ENCODE measurements around the gene PDXP. TPM values are rescaled to one million over a fixed set of nuclear protein-coding genes. Genes with fewer than 3 reads are reported as not detected.
A peak's percentile ranks its signal among the peaks of the same experiment; 100 is the strongest.

Gene PDXP
- total and polyA plus RNA-seq, 2 of the 13 experiments (the other 11 are each of a cell fraction or from before 2014, with no cell fraction given), result 58.2 to 70.6 TPM

DNA sequence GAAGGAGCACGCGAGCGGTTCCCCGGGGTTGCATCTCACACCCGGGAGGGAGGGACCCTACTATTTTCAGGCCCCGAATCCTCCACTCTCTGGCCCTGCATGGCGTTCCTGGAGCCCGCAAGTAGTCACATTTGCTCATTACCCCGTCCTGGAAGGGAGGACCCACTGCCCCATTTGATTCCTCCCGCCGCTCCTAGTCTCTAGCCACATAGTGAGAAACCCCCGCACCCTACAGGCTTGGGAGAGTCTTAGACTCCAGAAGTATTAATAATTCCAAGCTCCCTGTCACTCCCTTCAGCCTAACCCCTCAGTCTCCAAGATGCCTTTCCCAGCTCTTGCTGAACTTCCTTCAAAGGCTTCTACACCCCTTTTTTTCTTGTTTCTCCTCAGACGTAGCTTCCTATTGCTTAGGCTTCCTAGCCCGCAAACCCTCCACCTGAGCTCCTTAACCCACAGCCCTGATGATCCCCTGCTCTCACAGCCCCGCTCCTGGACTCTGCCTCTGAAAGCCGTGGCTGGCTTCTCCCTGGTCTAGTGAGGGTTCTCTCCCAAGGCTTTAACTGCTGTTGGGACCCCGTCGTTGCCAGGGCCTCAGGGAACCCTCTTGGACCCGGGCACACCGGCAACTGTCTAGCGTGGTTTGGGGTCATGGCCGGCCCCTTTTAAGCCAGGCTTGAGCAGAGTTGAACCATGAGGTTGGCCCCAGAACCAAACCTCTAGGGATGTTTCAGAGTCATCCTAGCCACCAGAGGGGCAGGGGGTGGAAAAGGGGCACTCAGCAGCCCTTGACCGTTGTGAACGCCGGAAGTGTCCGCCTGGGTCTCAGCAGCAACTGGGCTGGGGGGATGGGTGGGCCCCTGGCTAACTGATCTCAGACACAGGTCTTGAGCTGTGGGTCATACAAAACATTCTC is 49.0 kb upstream of the PDXP start (continued):
- TF ChIP-seq, protein P1, sequence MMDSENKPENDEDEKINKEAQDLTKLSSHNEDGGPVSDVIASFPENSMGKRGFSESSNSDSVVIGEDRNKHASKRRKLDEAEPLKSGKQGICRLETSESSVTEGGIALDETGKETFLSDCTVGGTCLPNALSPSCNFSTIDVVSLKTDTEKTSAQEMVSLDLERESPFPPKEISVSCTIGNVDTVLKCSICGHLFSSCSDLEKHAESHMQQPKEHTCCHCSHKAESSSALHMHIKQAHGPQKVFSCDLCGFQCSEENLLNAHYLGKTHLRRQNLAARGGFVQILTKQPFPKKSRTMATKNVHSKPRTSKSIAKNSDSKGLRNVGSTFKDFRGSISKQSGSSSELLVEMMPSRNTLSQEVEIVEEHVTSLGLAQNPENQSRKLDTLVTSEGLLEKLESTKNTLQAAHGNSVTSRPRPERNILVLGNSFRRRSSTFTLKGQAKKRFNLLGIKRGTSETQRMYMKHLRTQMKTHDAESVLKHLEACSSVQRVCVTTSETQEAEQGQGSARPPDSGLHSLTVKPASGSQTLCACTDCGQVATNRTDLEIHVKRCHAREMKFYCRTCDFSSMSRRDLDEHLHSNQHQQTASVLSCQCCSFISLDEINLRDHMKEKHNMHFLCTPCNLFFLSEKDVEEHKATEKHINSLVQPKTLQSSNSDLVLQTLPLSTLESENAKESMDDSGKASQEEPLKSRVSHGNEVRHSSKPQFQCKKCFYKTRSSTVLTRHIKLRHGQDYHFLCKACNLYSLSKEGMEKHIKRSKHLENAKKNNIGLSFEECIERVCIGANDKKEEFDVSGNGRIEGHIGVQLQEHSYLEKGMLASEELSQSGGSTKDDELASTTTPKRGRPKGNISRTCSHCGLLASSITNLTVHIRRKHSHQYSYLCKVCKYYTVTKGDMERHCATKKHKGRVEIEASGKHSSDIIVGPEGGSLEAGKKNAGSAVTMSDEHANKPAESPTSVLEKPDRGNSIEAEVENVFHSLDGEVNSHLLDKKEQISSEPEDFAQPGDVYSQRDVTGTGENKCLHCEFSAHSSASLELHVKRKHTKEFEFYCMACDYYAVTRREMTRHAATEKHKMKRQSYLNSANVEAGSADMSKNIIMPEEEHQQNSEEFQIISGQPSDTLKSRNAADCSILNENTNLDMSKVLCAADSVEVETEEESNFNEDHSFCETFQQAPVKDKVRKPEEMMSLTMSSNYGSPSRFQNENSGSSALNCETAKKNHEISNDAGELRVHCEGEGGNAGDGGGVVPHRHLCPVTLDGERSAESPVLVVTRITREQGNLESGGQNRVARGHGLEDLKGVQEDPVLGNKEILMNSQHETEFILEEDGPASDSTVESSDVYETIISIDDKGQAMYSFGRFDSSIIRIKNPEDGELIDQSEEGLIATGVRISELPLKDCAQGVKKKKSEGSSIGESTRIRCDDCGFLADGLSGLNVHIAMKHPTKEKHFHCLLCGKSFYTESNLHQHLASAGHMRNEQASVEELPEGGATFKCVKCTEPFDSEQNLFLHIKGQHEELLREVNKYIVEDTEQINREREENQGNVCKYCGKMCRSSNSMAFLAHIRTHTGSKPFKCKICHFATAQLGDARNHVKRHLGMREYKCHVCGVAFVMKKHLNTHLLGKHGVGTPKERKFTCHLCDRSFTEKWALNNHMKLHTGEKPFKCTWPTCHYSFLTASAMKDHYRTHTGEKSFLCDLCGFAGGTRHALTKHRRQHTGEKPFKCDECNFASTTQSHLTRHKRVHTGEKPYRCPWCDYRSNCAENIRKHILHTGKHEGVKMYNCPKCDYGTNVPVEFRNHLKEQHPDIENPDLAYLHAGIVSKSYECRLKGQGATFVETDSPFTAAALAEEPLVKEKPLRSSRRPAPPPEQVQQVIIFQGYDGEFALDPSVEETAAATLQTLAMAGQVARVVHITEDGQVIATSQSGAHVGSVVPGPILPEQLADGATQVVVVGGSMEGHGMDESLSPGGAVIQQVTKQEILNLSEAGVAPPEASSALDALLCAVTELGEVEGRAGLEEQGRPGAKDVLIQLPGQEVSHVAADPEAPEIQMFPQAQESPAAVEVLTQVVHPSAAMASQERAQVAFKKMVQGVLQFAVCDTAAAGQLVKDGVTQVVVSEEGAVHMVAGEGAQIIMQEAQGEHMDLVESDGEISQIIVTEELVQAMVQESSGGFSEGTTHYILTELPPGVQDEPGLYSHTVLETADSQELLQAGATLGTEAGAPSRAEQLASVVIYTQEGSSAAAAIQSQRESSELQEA (CRISPR knock-in tag; IDR thresholded peaks at IDR 0.05; ENCODE audit: not compliant biosample characterization), result no peak
- no peak for TF ChIP-seq FOSL2 (CRISPR knock-in tag; IDR thresholded peaks at IDR 0.05)
- no peak for TF ChIP-seq NR3C1 (CRISPR knock-in tag; IDR thresholded peaks at IDR 0.05)
- TF ChIP-seq MAX (IDR thresholded peaks at IDR 0.05), result 0 out of 2 replicates have a peak, but pooled peaks have one; percentile 24
- no peak for TF ChIP-seq ZBTB26 (CRISPR knock-in tag; IDR thresholded peaks at IDR 0.05; ENCODE audit: borderline replicate concordance)
- TF ChIP-seq, protein P2, sequence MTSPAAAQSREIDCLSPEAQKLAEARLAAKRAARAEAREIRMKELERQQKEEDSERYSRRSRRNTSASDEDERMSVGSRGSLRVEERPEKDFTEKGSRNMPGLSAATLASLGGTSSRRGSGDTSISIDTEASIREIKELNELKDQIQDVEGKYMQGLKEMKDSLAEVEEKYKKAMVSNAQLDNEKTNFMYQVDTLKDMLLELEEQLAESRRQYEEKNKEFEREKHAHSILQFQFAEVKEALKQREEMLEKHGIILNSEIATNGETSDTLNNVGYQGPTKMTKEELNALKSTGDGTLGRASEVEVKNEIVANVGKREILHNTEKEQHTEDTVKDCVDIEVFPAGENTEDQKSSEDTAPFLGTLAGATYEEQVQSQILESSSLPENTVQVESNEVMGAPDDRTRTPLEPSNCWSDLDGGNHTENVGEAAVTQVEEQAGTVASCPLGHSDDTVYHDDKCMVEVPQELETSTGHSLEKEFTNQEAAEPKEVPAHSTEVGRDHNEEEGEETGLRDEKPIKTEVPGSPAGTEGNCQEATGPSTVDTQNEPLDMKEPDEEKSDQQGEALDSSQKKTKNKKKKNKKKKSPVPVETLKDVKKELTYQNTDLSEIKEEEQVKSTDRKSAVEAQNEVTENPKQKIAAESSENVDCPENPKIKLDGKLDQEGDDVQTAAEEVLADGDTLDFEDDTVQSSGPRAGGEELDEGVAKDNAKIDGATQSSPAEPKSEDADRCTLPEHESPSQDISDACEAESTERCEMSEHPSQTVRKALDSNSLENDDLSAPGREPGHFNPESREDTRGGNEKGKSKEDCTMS (CRISPR knock-in tag; conservative IDR thresholded peaks at IDR 0.05), result no peak
- peak; percentile 15 for TF ChIP-seq XRCC5 (optimal IDR thresholded peaks at IDR 0.05; ENCODE audit: low read length)
- TF ChIP-seq KDM6A (CRISPR knock-in tag; IDR thresholded peaks at IDR 0.05; ENCODE audit: low read depth), result no peak
- no peak for TF ChIP-seq PLRG1 (conservative IDR thresholded peaks at IDR 0.05)
- no peak for TF ChIP-seq RFXAP (CRISPR knock-in tag; IDR thresholded peaks at IDR 0.05; ENCODE audit: borderline replicate concordance)
- TF ChIP-seq ZFP36 (IDR thresholded peaks at IDR 0.05; ENCODE audit: borderline replicate concordance, low read depth, low read length, partially characterized antibody), result no peak
- TF ChIP-seq EZH2 (conservative IDR thresholded peaks at IDR 0.05; ENCODE audit: low read depth, low read length), result no peak
- TF ChIP-seq ELK4 (CRISPR knock-in tag; IDR thresholded peaks at IDR 0.05; ENCODE audit: borderline replicate concordance), result no peak
- no peak for TF ChIP-seq MBNL3 (CRISPR knock-in tag; conservative IDR thresholded peaks at IDR 0.05)
- TF ChIP-seq LCORL (IDR thresholded peaks at IDR 0.05), result no peak
- no peak for TF ChIP-seq LCORL (CRISPR knock-in tag; IDR thresholded peaks at IDR 0.05)

Data from HepG2 (cell line).